Measurements from ENCODE around the gene ARHGAP23.

Gene ARHGAP23

GRCh38 chr17:38504216-38504615 is 76.0 kb downstream of the ARHGAP23 start:
- H3K4me3 ChIP-seq (ENCODE audit: low read depth, low read length), result no peak overlapping the region
- TF ChIP-seq CTCF (IDR thresholded peaks at IDR 0.05; ENCODE audit: insufficient read depth, low read depth, low read length, missing control alignments), result no peak
- DNase-seq (ENCODE audit: low read depth), result no peak

- H3K4me3 ChIP-seq (ENCODE audit: low read depth, low read length), result no peak overlapping the region
- DNase-seq (ENCODE audit: low read depth), result no peak
- TF ChIP-seq CTCF (IDR thresholded peaks at IDR 0.05; ENCODE audit: insufficient read depth, low read depth, low read length, missing control alignments), result no peak
Observed at GRCh38 chr17:38507436-38507835, 79.2 kb downstream of the ARHGAP23 start.

GRCh38 chr17:38507921-38508569 is 79.8 kb downstream of the ARHGAP23 start:
- TF ChIP-seq CTCF (IDR thresholded peaks at IDR 0.05; ENCODE audit: insufficient read depth, low read depth, low read length, missing control alignments), result no peak
- H3K4me3 ChIP-seq (ENCODE audit: low read depth, low read length), result no peak overlapping the region
- no peak for DNase-seq (ENCODE audit: low read depth)

GRCh38 chr17:38508570-38508950 is 80.3 kb downstream of the ARHGAP23 start:
- no peak for TF ChIP-seq CTCF (IDR thresholded peaks at IDR 0.05; ENCODE audit: insufficient read depth, low read depth, low read length, missing control alignments)
- H3K4me3 ChIP-seq (ENCODE audit: low read depth, low read length), result no peak overlapping the region
- DNase-seq (ENCODE audit: low read depth), result no peak

- no peak overlapping the region for H3K4me3 ChIP-seq (ENCODE audit: low read depth, low read length)
- peak; percentile 84 for TF ChIP-seq CTCF (IDR thresholded peaks at IDR 0.05; ENCODE audit: insufficient read depth, low read depth, low read length, missing control alignments)
- peak; percentile 84 for DNase-seq (ENCODE audit: low read depth)
Observed at GRCh38 chr17:38508954-38509771, 80.9 kb downstream of the ARHGAP23 start.

GRCh38 chr17:38509772-38510420 is 81.6 kb downstream of the ARHGAP23 start:
- H3K4me3 ChIP-seq (ENCODE audit: low read depth, low read length), result no peak overlapping the region

More at GRCh38 chr17:38509772-38510420, 81.6 kb downstream of the ARHGAP23 start:
- no peak for TF ChIP-seq CTCF (IDR thresholded peaks at IDR 0.05; ENCODE audit: insufficient read depth, low read depth, low read length, missing control alignments)
- DNase-seq (ENCODE audit: low read depth), result no peak

All from GM12865 (cell line).